ENCODE data around the gene CABS1.

Gene CABS1

DNA sequence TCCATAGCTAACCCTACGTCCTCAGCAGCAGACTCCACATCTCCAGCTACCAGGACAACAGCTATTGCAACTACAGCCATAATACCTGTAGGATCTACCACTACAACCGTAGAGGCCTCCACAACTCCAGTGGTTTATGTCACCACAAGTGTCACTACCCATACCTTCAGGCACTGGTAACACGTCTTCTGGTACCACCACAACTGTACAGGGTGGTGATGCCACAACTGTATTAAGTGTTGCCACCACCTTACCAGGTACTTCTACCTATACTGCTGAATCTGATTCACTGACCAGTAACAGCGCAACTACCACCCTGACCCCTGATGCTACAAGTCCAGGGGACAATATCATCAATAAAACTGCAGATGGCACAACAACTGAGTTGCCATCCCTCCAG lies 34.6 kb upstream of the CABS1 start:
- CTCF ChIA-PET = no interaction called here
- no peak for TF ChIP-seq FOXM1 (IDR thresholded peaks at IDR 0.05; ENCODE audit: borderline replicate concordance)
- no peak for TF ChIP-seq FOXA1 (IDR thresholded peaks at IDR 0.05)
- no peak for TF ChIP-seq TARDBP (IDR thresholded peaks at IDR 0.05)
- no peak for TF ChIP-seq L3MBTL2 (conservative IDR thresholded peaks at IDR 0.05)
- POLR2A ChIA-PET = no interaction called here
- no peak for DNase-seq (ENCODE audit: extremely low spot score)

- DNase-seq (ENCODE audit: extremely low spot score) = no peak
- TF ChIP-seq ZNF384 (IDR thresholded peaks at IDR 0.05) (no peak), LEF1 (IDR thresholded peaks at IDR 0.05; ENCODE audit: borderline replicate concordance) (no peak), FOXA1 (IDR thresholded peaks at IDR 0.05) (no peak), PKNOX1 (IDR thresholded peaks at IDR 0.05) (no peak), HDGF (IDR thresholded peaks at IDR 0.05; ENCODE audit: borderline replicate concordance) (no peak), TARDBP (IDR thresholded peaks at IDR 0.05) (no peak), ELF4 (IDR thresholded peaks at IDR 0.05) (no peak), SUZ12 (IDR thresholded peaks at IDR 0.05) (no peak), L3MBTL2 (conservative IDR thresholded peaks at IDR 0.05) (no peak), NFRKB (IDR thresholded peaks at IDR 0.05) (no peak), FOXM1 (IDR thresholded peaks at IDR 0.05; ENCODE audit: borderline replicate concordance) (no peak), SP1 (IDR thresholded peaks at IDR 0.05) (no peak), ARNT (IDR thresholded peaks at IDR 0.05) (no peak), BHLHE40 (IDR thresholded peaks at IDR 0.05; ENCODE audit: borderline replicate concordance) (no peak), FOXK2 (IDR thresholded peaks at IDR 0.05) (no peak), CTBP1 (IDR thresholded peaks at IDR 0.05; ENCODE audit: borderline replicate concordance) (no peak)
- ChIA-PET POLR2A (no interaction called here), CTCF (no interaction called here)
These were observed 31.7 kb upstream of the CABS1 start for GRCh38 chr4:70303090-70303489.

DNA sequence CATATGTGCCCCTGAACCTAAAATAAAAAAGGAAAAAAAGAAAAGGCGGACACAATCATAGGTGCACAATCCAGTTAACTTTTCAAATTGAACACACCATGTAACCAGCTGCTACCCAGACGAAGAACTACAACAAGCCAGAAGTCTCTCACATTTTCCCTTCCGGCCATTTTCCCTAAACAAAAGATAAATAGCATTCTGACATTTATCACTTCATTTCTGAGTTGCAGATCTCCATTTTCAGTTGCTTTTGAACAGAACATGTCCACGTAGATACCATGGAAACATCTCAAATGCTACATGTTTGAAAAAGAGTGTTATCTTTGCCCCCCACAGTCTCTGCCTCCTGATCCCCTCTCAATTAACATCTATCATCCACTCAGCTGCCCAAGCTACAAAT lies 29.2 kb upstream of the CABS1 start:
- TF ChIP-seq FOXM1 (IDR thresholded peaks at IDR 0.05; ENCODE audit: borderline replicate concordance) (no peak), PKNOX1 (IDR thresholded peaks at IDR 0.05) (no peak), SUZ12 (IDR thresholded peaks at IDR 0.05) (no peak), NFRKB (IDR thresholded peaks at IDR 0.05) (no peak), ZNF384 (IDR thresholded peaks at IDR 0.05) (no peak), FOXA1 (IDR thresholded peaks at IDR 0.05) (no peak), SP1 (IDR thresholded peaks at IDR 0.05) (no peak), CTBP1 (IDR thresholded peaks at IDR 0.05; ENCODE audit: borderline replicate concordance) (no peak), BHLHE40 (IDR thresholded peaks at IDR 0.05; ENCODE audit: borderline replicate concordance) (no peak), ARNT (IDR thresholded peaks at IDR 0.05) (no peak), FOXK2 (IDR thresholded peaks at IDR 0.05) (no peak), HDGF (IDR thresholded peaks at IDR 0.05; ENCODE audit: borderline replicate concordance) (no peak), ELF4 (IDR thresholded peaks at IDR 0.05) (no peak), TARDBP (IDR thresholded peaks at IDR 0.05) (no peak), LEF1 (IDR thresholded peaks at IDR 0.05; ENCODE audit: borderline replicate concordance) (no peak), L3MBTL2 (conservative IDR thresholded peaks at IDR 0.05) (no peak)
- POLR2A ChIA-PET = no interaction called here
- no peak for DNase-seq (ENCODE audit: extremely low spot score)
- CTCF ChIA-PET = interaction anchor here (0.5 kb wide), 1 partner anchor 19 kb away, joined by 3 read pairs; no protein-coding TSS in a partner anchor

DNA sequence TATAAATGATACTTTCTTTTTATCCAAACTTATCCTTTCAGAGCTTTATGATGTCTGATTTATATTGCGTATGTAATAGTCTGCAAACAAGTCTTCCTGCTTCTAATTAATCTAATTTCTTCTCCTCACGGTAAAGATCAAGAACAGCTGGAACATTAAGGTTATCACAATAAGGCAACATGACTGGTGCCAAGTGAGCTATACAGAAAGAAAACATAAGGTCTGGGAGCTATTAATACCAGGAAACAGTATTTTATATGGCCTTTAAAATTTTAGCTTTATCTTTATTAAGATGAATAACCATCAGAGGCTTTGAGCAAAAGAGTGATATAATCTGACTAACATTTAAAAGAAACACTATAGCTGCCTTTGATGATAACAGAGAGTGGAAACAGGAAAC lies 28.7 kb upstream of the CABS1 start:
- POLR2A ChIA-PET = no interaction called here
- CTCF ChIA-PET = interaction anchor here (0.5 kb wide), 1 partner anchor 19 kb away, joined by 3 read pairs; no protein-coding TSS in a partner anchor
- no peak for DNase-seq (ENCODE audit: extremely low spot score)
- TF ChIP-seq FOXM1 (IDR thresholded peaks at IDR 0.05; ENCODE audit: borderline replicate concordance) = no peak
- TF ChIP-seq FOXK2 (IDR thresholded peaks at IDR 0.05) = no peak
- TF ChIP-seq ZNF384 (IDR thresholded peaks at IDR 0.05) = no peak
- no peak for TF ChIP-seq ELF4 (IDR thresholded peaks at IDR 0.05)
- no peak for TF ChIP-seq L3MBTL2 (conservative IDR thresholded peaks at IDR 0.05)

DNA sequence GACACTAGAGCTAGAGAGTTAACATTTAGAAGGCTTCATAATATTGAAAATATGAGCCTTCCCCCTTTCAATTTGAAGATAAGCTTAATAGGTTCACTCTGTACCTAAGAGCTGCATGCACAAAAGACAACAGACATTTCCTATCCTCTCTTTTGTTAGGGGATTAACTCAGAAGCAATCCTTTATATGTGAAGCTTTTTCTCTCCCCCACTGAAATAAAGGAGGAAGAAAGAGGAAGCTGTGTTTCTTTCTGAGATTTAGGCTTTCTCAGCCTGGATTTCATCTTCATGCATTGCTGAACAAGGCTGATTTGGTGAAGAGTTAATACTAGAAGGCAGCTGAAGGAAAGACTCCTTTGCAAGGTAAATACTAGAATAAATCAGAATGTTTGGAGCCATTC lies 21.0 kb upstream of the CABS1 start:
- ChIA-PET POLR2A (no interaction called here), CTCF (interaction anchor here (0.6 kb wide), 1 partner anchor 414 kb away, joined by 12 read pairs; no protein-coding TSS in a partner anchor)
- no peak for TF ChIP-seq FOXK2 (IDR thresholded peaks at IDR 0.05)
- TF ChIP-seq FOXA1 (IDR thresholded peaks at IDR 0.05) = no peak
- no peak for TF ChIP-seq LEF1 (IDR thresholded peaks at IDR 0.05; ENCODE audit: borderline replicate concordance)
- TF ChIP-seq TARDBP (IDR thresholded peaks at IDR 0.05) = no peak
- TF ChIP-seq ZNF384 (IDR thresholded peaks at IDR 0.05) = no peak
- TF ChIP-seq SP1 (IDR thresholded peaks at IDR 0.05) = no peak
- TF ChIP-seq BHLHE40 (IDR thresholded peaks at IDR 0.05; ENCODE audit: borderline replicate concordance) = no peak
- DNase-seq (ENCODE audit: extremely low spot score) = no peak

DNA sequence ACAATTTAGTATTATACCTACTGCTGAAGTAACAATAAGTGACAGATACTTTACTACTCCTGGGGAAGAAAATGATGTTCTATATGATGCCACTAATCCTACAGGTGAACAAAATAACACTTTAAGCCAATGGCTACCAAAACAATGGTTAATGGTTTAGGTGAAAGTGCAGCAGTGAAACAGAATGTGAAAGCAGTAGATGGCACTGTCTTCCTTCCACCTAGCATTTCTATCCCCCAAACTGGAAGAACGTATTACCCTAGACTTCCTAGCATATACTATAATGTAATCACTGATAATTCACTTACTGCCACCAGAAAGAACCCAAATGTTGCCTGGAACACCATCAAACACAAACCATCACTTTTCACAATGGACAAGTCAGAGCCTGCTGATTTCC lies 18.9 kb upstream of the CABS1 start:
- CTCF ChIA-PET = no interaction called here

More for the DNA sequence above, 18.9 kb upstream of the CABS1 start:
- POLR2A ChIA-PET = no interaction called here
- TF ChIP-seq BHLHE40 (IDR thresholded peaks at IDR 0.05; ENCODE audit: borderline replicate concordance) (no peak), FOXM1 (IDR thresholded peaks at IDR 0.05; ENCODE audit: borderline replicate concordance) (no peak), TARDBP (IDR thresholded peaks at IDR 0.05) (no peak), ELF4 (IDR thresholded peaks at IDR 0.05) (no peak), L3MBTL2 (conservative IDR thresholded peaks at IDR 0.05) (no peak), FOXA1 (IDR thresholded peaks at IDR 0.05) (no peak), FOXK2 (IDR thresholded peaks at IDR 0.05) (no peak), PKNOX1 (IDR thresholded peaks at IDR 0.05) (no peak), ARNT (IDR thresholded peaks at IDR 0.05) (no peak), SP1 (IDR thresholded peaks at IDR 0.05) (no peak), ZNF384 (IDR thresholded peaks at IDR 0.05) (no peak), NFRKB (IDR thresholded peaks at IDR 0.05) (no peak), LEF1 (IDR thresholded peaks at IDR 0.05; ENCODE audit: borderline replicate concordance) (no peak), HDGF (IDR thresholded peaks at IDR 0.05; ENCODE audit: borderline replicate concordance) (no peak), CTBP1 (IDR thresholded peaks at IDR 0.05; ENCODE audit: borderline replicate concordance) (no peak), SUZ12 (IDR thresholded peaks at IDR 0.05) (no peak)
- DNase-seq (ENCODE audit: extremely low spot score) = no peak
